ENCODE data around the gene INTS7.

- TF ChIP-seq MAX (IDR thresholded peaks at IDR 0.05): no peak
- TF ChIP-seq CTCF (IDR thresholded peaks at IDR 0.05; ENCODE audit: low read depth, low read length, missing input control): no peak
- TF ChIP-seq REST (IDR thresholded peaks at IDR 0.05): no peak
- TF ChIP-seq RAD21 (IDR thresholded peaks at IDR 0.05): no peak
- TF ChIP-seq FOXA1 (IDR thresholded peaks at IDR 0.05): no peak
- no peak for TF ChIP-seq GABPA (IDR thresholded peaks at IDR 0.05 in 1 of 2, conservative IDR thresholded peaks at IDR 0.05 in 1 of 2)
- no peak for TF ChIP-seq HNF4A (conservative IDR thresholded peaks at IDR 0.05)
- TF ChIP-seq ZBTB33 (IDR thresholded peaks at IDR 0.05): no peak
- TF ChIP-seq HNF4G (IDR thresholded peaks at IDR 0.05): no peak
- TF ChIP-seq SP1 (IDR thresholded peaks at IDR 0.05): no peak
- TF ChIP-seq YY1 (IDR thresholded peaks at IDR 0.05): no peak
- no peak for TF ChIP-seq ATF3 (IDR thresholded peaks at IDR 0.05)
Observed at GRCh38 chr1:212074856-212075255, 39.5 kb upstream of the INTS7 start.
